ENCODE results near the gene KIFC3.
"Not testable (repeated sequence)": the region's sequence is repeated elsewhere in the genome, so short reads cannot be mapped to it uniquely, and the experiment has no call there.

Gene KIFC3

GRCh38 chr16:57786632-57787518 is 15.4 kb downstream of the KIFC3 start:
- no peak for DNase-seq

- DNase-seq = no peak
These were observed 16.4 kb downstream of the KIFC3 start for GRCh38 chr16:57785924-57786323.

DNA sequence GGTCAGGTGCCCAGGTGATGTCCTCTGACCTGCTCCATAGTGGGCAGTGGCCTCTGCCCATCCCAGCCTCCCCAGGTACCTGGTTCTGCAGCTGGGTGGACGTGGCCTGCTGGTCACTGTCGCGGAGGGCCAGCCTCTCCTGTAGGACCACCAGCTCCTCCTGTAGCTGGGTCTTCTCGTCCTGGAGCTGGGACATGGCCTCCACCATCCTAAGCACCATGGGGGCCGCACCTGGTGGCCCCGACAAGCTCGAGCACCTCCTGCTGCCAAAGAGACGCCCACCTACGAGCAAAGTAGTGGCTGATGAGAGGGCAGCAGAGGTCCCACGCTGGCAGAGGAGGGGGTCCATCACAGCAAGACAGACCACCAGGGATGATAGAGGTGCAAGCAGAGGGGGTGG is 16.9 kb downstream of the KIFC3 start:
- DNase-seq = no peak

DNA sequence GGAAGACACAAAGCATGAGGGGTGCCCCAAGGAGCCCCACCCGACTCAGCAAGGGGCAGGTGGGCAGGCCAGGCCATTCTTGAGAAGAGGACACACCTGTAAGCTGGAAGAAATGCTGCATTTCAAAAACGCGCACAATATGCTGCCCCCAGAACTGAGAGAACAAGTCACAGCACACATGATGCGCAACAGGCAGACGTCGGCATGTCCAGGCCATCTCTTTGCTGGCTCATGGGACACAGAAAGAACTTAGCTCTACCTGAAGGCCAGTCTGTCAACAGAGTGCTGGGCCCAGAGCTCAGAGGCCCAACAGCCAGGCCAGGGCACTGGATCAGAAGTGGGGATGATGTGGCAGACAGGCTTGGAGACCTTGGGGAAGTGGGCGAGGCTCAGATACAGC is 18.0 kb downstream of the KIFC3 start:
- no peak for DNase-seq

DNA sequence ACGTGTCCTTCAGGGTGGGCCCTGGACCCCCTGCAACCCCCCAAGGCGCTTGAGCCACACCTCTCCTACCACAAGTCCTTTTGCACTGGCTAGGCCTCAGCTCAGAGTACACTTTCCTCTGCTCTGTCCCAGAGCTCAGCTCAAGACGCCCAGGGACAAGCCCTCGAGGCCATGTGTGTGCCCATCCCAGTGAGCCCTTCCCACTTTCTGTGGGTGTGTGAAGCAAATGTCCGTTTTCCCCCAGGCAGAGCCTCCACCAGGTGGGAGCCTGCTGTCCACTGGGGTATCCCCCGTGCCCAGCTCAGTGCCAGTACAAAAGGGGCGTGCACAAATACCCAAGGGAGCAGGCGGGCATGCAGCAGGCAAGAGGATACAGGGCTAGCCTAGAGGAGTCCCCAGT is 18.4 kb downstream of the KIFC3 start:
- no peak for DNase-seq

- no peak for DNase-seq
These were observed 19.2 kb downstream of the KIFC3 start for GRCh38 chr16:57783116-57783515.

- DNase-seq = not testable (repeated sequence)
These were observed 19.7 kb downstream of the KIFC3 start for GRCh38 chr16:57782607-57783055.

GRCh38 chr16:57781741-57782606 is 20.3 kb downstream of the KIFC3 start:
- no peak for DNase-seq

DNA sequence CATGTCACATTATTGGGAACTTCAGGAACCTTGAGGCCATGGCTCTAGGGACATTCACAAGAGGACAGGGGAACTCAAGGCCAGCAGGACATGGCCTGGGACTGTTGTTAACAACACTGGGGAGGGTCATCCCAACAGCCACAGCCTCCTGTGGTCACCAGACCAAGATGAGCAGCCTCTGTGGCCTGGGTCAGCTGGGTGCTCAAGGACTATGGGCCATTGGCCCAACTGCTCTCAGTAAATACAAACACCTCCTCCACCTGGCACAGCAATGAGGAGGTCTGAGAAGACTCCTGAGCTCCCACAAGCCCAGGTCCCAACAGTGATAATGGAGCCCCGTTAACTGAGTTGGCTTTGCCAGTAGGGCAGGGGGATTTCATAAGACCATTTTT is 20.9 kb downstream of the KIFC3 start:
- no peak for DNase-seq

DNA sequence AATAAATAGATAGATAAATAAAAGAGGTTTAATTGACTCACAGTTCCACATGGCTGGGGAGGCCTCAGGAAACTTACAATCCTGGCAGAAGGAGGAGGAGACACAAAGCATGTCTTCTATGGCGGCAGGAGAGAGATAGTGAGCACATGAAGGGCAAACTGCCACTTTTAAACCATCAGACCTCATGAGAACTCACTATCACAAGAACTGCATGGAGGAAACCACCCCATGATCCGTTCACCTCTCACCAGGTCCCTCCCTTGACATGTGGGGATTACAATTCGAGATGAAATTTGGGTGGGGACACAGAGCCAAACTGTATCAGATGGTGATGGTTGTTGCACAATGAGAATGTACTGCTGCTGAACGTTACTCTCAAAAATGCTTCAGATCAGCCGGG is 22.5 kb downstream of the KIFC3 start:
- not testable (repeated sequence) for DNase-seq

DNA sequence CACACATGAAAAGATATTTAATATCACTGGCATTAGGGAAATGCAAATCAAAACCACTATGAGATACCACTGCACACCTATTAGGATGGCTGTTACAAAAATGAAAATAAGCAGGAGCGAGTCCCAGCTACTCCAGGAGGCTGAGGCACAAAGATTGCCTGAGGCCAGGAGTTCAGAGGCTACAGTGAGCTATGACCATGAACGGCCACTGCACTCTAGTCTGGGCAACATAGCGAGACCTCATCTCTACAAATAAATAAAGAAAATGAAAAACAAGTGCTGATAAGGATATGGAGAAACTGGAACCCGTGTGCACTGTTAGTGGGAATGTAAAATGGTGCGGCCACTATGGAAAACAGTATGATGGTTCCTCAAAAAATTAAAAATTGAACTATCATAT is 23.6 kb downstream of the KIFC3 start:
- no peak for DNase-seq

GRCh38 chr16:57775661-57776469 is 26.4 kb downstream of the KIFC3 start:
- no peak for DNase-seq

- no peak for DNase-seq
These were observed 27.5 kb downstream of the KIFC3 start for GRCh38 chr16:57774705-57775285.

- DNase-seq = no peak
These were observed 28.5 kb downstream of the KIFC3 start for GRCh38 chr16:57773655-57774295.

- DNase-seq = no peak
These were observed 29.3 kb downstream of the KIFC3 start for GRCh38 chr16:57773019-57773418.

DNA sequence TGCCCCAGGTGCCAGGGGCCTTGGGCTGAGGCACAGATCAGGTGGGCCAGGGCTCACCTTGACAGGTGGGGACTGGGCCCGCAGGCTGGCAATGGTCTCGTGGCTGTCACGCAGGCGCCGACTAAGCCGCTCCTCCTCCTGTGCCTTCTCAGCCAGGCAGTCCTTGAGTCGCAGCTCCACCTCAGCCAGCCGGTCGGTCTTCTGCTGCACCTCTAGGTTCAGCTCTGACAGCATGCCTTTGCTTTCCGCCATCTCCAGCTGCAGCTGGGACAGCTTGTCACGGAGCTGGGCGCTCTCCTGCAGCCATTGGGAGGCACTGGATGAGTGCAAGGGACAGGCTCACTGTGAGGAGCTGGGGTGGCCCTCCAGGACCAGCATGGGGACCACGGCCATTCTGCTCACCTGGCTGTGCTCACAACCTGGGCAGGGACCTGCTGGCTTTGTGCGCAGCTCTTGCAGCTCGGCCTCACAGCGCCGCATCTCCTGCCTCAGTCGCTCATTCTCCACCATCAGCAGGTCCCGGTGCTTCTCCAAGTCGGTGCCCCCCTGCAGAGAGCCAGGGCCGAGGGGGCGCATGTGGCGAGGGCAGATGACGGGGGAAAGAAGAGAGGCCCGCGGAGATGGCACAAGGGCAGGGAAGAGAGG is 31.0 kb downstream of the KIFC3 start:
- DNase-seq = no peak

GRCh38 chr16:57770361-57770760 is 31.9 kb downstream of the KIFC3 start:
- DNase-seq = no peak

DNA sequence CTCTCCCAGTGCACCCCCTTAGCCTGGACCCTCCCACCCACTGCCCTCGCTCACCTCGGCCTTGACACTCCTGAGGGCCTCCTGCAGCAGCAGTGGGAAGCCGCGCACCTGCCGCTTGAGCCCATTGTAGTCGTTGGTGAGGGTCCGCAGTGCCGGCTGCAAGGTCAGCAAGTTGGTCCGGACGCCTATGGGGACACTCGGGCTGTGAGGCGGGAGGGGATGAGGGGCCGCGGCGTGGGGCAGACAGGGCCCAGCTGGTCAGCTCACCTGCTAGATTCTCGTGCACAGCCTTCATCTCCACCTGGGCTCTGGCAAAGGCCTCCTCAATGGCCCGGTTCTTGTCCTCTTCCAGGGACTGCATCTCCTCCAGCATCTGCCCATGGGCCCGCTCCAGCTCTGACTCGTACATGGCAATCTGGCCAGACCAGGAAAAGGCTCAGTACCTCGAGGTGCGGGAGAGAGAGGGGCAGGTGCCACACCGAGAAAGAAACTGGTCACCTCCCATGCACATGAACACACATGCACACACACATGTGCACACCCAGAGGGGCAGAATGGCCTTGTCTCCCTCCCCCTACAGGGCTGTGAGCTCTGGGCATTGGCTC is 32.6 kb downstream of the KIFC3 start:
- no peak for DNase-seq

GRCh38 chr16:57766714-57767348 is 35.5 kb downstream of the KIFC3 start:
- no peak for DNase-seq

DNA sequence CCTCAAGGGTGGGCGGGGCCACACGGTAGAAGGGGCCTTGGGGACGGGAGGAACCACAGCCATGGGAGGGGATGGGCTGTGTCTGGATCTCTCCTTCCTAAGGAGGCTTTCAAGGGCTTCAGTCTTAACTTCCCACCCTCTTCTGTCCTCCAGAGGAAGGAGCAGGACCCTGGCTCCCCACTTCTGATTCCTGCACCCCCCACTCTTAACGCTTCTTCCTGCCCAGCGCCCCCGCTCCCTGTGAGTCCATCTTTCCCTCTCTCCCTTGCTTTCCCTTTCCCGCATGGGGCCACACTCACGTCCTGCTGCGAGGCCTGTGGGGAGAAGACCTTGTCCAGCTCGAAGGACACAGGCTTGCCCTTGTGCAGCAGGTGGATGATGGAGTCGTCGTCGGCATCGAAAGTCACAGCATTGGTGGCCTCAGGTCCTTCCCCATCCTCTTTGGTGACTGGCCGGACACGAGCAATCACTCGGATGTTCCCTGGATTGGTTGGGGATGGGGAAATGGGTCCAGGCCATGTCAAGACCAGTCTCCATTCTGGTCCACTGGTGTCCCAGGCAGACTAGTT is 37.0 kb downstream of the KIFC3 start:
- DNase-seq = no peak
